Spleen (tissue), 11 donors: ENCODE measurements around the gene TOR1A. TPM values are rescaled to one million over a fixed set of nuclear protein-coding genes. Genes with fewer than 3 reads are reported as not detected.

Source experiments
- DNase-seq: peaks from one replicate; pipeline ENCODE4 v3.0.0-alpha.2; 2020
- H3K27ac ChIP-seq, 8 donors: fragments of 200-600 bp; sonication (generic) in 7 of 8; 1 replicate in 4 of 8; 2 replicates in 4 of 8; pipeline versions ENCODE4 v1.5.0 to v1.8.0; 2016 to 2021; ENCODE audit warnings: inconsistent platforms in 4 of 8, mild to moderate bottlenecking in 4 of 8, moderate library complexity in 1 of 8
- H3K27me3 ChIP-seq, 7 donors: fragments of 200-600 bp; sonication (generic) in 6 of 7; replicated peaks in 1 of 7; 1 replicate in 4 of 7; 2 replicates in 3 of 7; pipeline versions ENCODE4 v1.5.0 to v1.8.0; 2016 to 2021; ENCODE audit warnings: inconsistent platforms in 3 of 7, mild to moderate bottlenecking in 1 of 7
- H3K36me3 ChIP-seq, 6 donors: fragments of 200-600 bp; sonication (generic) in 5 of 6; 1 replicate in 4 of 6; 2 replicates in 2 of 6; pipeline versions ENCODE4 v1.5.0 to v1.8.0; 2016 to 2021; ENCODE audit warnings: inconsistent platforms in 2 of 6
- H3K4me1 ChIP-seq, 6 donors: fragments of 200-600 bp; sonication (generic) in 5 of 6; 1 replicate in 3 of 6; 2 replicates in 3 of 6; pipeline versions ENCODE4 v1.5.0 to v1.8.0; 2016 to 2021; ENCODE audit warnings: inconsistent platforms in 3 of 6
- H3K4me3 ChIP-seq, 8 donors: fragments of 200-600 bp; sonication (generic) in 7 of 8; 1 replicate in 4 of 8; 2 replicates in 4 of 8; pipeline versions ENCODE4 v1.5.0 to v1.8.0; 2016 to 2021; ENCODE audit warnings: inconsistent platforms in 4 of 8, mild to moderate bottlenecking in 4 of 8, moderate library complexity in 2 of 8
- H3K9me3 ChIP-seq, 8 donors: fragments of 200-600 bp; sonication (generic) in 7 of 8; 1 replicate in 4 of 8; 2 replicates in 4 of 8; pipeline versions ENCODE4 v1.5.0 to v1.8.0; 2016 to 2021; ENCODE audit warnings: inconsistent platforms in 4 of 8
- CTCF ChIP-seq, 11 experiments: fragments of 200-600 bp in 7 of 11; fragments of 450-650 bp in 4 of 11; sonication (generic) in 4 of 11; IDR thresholded peaks in 8 of 11; conservative IDR thresholded peaks in 3 of 11; 1 replicate in 7 of 11; 2 replicates in 4 of 11; pipeline versions ENCODE4 v1.4.0 to v1.8.0; 2016 to 2021; ENCODE audit warnings: antibody characterized with exemption in 11 of 11, inconsistent platforms in 4 of 11, mild to moderate bottlenecking in 1 of 11
- POLR2A ChIP-seq, 3 donors: fragments of 450-650 bp; IDR thresholded peaks; one replicate each; pipeline ENCODE4 v1.5.1; 2017; ENCODE audit warnings: antibody characterized with exemption in 3 of 3, mild to moderate bottlenecking in 1 of 3
- POLR2AphosphoS5 ChIP-seq, 3 donors: sonication (generic); formaldehyde crosslinking; IDR thresholded peaks; one replicate each; pipeline ENCODE4 v1.5.1; 2017; ENCODE audit warnings: antibody characterized with exemption in 3 of 3
- WGBS, 5 donors: extraction: QIAGEN DNeasy Blood & Tissue Kit in 3 of 5; methylation state at CpG; one replicate each; pipeline versions ENCODE4 v1.1.5 to v1.1.7; 2013 to 2018; 5-methylcytosine and 5-hydroxymethylcytosine counted together
- intact Hi-C: fragments of 100-400 bp; cut with DNase I; formaldehyde crosslinking; loops from one replicate; pipeline ENCODE4 v1.15.0; 2023; ENCODE audit warnings: low total_unique reads
- polyA plus RNA-seq, 3 donors: library from polyadenylated mRNA; stranded (reverse); fragments of 200-250 nt; gene quantifications; one replicate each; pipeline ENCODE4 v1.2.1, GENCODE V29; 2013
- total RNA-seq, 7 donors: library from RNA; depleted of rRNA in 3 of 7; stranded (reverse); fragments of >200 nt in 3 of 7; fragmentation: NEBNext Ultra II Directional in 4 of 7; extraction: Animal tissue kit (Norgen Biotek cat#: 25700) in 4 of 7; gene quantifications; one replicate each; pipeline versions ENCODE4 v1.1.0 to v1.2.1, GENCODE V29; 2016 to 2021
- donor health status: healthy with polysubstance abuse.
- donor health status: DM: no; HTN: no; CAD: no; lungs with moderate emphysema.
- donor health status: DM: no; HTN: no; CAD: no.
- donor health status: Bipolar disorder and iron deficiency.
- donor health status: healthy.
- donor health status: DM: no; HTN: no; CAD: no.
- donor health status: DM: yes; HTN: yes; CAD: no.

The TOR1A gene
- total and polyA plus RNA-seq, 10 donors, result 13.3 to 49.5 (median 31.4) TPM

DNA sequence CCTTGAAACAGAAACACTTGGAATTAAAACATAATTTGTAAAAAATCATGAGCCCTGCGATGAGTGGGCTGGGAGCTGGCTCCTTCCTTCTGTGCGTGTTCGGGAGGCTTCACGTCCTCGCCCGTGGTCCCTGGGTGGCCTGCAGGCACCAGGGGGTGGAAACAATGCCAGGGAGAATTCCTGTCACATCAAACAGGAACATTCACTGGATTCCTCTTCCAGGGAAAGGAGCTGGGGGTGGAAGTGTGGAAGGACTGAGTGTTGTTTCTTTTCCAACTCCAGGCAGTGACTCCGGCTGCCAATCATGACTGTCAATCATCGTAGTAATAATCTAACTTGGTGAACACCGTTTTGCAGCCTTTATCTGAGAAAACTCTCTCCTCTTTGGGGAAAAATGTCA is 10.3 kb downstream of the TOR1A start:
- intact Hi-C loops, result no loop called here
- H3K4me1 ChIP-seq, result peaks cover 0 to 38% (median 2%) of the 10 kb centered on the region in 6 donors
- DNase-seq, result no peak
- TF ChIP-seq CTCF (IDR thresholded peaks at IDR 0.05 in 8 of 11, conservative IDR thresholded peaks at IDR 0.05 in 3 of 11) (no peak), POLR2A (IDR thresholded peaks at IDR 0.05) (no peak), POLR2AphosphoS5 (IDR thresholded peaks at IDR 0.05) (peak in 1 of 3 donors; percentile 52)
- H3K9me3 ChIP-seq, result no peaks in the 10 kb centered on the region
- no peaks in the 10 kb centered on the region for H3K27me3 ChIP-seq
- H3K36me3 ChIP-seq, result peaks cover 4 to 100% (median 93%) of the 10 kb centered on the region in 6 donors
- WGBS, 5 donors, result 88 to 92% (median 91%) methylated on average over 9 of the region's 9 CpGs
- no peak overlapping the region for H3K27ac ChIP-seq
- H3K4me3 ChIP-seq, result no peak overlapping the region

DNA sequence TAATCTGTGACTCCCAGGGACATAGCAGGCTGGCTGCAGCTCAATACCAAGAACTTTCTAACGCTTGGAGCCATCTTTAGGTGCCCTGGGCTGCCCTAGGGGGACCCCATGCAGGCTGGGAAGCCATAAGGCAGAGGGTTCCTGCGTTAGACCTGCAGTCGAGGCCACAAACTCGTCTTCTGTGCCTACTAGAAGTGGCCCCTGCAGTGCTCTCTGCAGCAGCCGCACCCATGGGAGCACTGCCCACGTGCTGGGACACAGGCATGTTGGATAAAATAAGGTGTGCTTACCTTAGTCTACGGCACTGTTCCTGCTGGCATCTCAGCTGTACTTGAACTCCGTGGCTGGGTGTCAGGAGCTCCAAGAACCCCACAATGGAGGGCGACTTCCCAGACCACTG is 11.6 kb downstream of the TOR1A start:
- no peak overlapping the region for H3K27ac ChIP-seq
- H3K4me3 ChIP-seq, result no peak overlapping the region
- TF ChIP-seq POLR2A (IDR thresholded peaks at IDR 0.05) (no peak), POLR2AphosphoS5 (IDR thresholded peaks at IDR 0.05) (peak in 2 of 3 donors; percentile 33 to 62), CTCF (IDR thresholded peaks at IDR 0.05 in 8 of 11, conservative IDR thresholded peaks at IDR 0.05 in 3 of 11) (no peak)
- intact Hi-C loops, result no loop called here
- peaks cover 4 to 99% (median 85%) of the 10 kb centered on the region in 6 donors for H3K36me3 ChIP-seq
- no peaks in the 10 kb centered on the region for H3K27me3 ChIP-seq
- H3K4me1 ChIP-seq, result peaks cover 0 to 28% (median 0%) of the 10 kb centered on the region in 6 donors
- no peaks in the 10 kb centered on the region for H3K9me3 ChIP-seq
- DNase-seq, result no peak
- WGBS, 5 donors, result 81 to 95% (median 91%) methylated on average over 8 to 9 of the region's 9 CpGs

DNA sequence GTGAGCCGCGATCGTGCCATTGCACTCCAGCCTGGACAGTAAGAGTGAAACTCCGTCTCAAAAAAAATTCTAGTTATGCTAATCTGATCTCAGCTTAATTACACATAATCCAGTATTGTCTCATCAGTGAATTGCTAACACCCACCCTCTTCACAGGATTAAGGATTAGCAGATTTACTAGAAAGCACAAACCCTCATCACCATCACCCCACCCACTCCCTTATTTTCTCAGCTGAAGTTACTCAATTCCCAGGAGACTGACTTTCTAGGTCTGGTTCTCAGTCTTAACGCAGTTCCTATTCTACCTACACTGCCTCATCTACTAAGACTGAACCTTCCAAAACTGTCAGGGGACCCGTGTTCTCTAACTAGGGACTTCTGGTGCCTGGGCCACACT is 12.0 kb downstream of the TOR1A start:
- DNase-seq, result no peak
- Histone ChIP-seq H3K27ac (no peak overlapping the region), H3K4me1 (peaks cover 0 to 28% (median 0%) of the 10 kb centered on the region in 6 donors), H3K4me3 (no peak overlapping the region), H3K27me3 (no peaks in the 10 kb centered on the region), H3K36me3 (peaks cover 2 to 99% (median 85%) of the 10 kb centered on the region in 6 donors), H3K9me3 (no peaks in the 10 kb centered on the region)
- WGBS, 5 donors, result 71 to 84% (median 82%) methylated on average over 6 of the region's 6 CpGs
- intact Hi-C loops, result no loop called here
- TF ChIP-seq CTCF (IDR thresholded peaks at IDR 0.05 in 8 of 11, conservative IDR thresholded peaks at IDR 0.05 in 3 of 11) (no peak), POLR2A (IDR thresholded peaks at IDR 0.05) (no peak), POLR2AphosphoS5 (IDR thresholded peaks at IDR 0.05) (no peak)

GRCh38 chr9:129810788-129811187 is 13.1 kb downstream of the TOR1A start:
- intact Hi-C loops, result no loop called here
- no peaks in the 10 kb centered on the region for H3K27me3 ChIP-seq
- no peaks in the 10 kb centered on the region for H3K9me3 ChIP-seq
- H3K36me3 ChIP-seq, result peaks cover 0 to 98% (median 77%) of the 10 kb centered on the region in 6 donors
- H3K4me3 ChIP-seq, result no peak overlapping the region
- peaks cover 0 to 28% (median 5%) of the 10 kb centered on the region in 6 donors for H3K4me1 ChIP-seq
- no peak for DNase-seq
- no peak for TF ChIP-seq POLR2AphosphoS5 (IDR thresholded peaks at IDR 0.05)
- no peak for TF ChIP-seq CTCF (IDR thresholded peaks at IDR 0.05 in 8 of 11, conservative IDR thresholded peaks at IDR 0.05 in 3 of 11)
- no peak for TF ChIP-seq POLR2A (IDR thresholded peaks at IDR 0.05)
- WGBS, 5 donors, result 83 to 89% (median 87%) methylated on average over 6 of the region's 6 CpGs
- H3K27ac ChIP-seq, result no peak overlapping the region
